Stimulated activated CD4-positive, alpha-beta T cell treated with anti-CD3 and anti-CD28 coated beads, TNF-alpha, amount 100 ng/mL, for 48 hours (primary cell): ENCODE measurements around the gene GAS7.
"Not testable (repeated sequence)": the region's sequence is repeated elsewhere in the genome, so short reads cannot be mapped to it uniquely, and the experiment has no call there.

Experiments
- DNase-seq, 3 donors: peaks; one replicate each; pipeline ENCODE4 v3.0.0-alpha.2; 2020; ENCODE audit warnings: low read depth in 3 of 3

Gene GAS7

DNA sequence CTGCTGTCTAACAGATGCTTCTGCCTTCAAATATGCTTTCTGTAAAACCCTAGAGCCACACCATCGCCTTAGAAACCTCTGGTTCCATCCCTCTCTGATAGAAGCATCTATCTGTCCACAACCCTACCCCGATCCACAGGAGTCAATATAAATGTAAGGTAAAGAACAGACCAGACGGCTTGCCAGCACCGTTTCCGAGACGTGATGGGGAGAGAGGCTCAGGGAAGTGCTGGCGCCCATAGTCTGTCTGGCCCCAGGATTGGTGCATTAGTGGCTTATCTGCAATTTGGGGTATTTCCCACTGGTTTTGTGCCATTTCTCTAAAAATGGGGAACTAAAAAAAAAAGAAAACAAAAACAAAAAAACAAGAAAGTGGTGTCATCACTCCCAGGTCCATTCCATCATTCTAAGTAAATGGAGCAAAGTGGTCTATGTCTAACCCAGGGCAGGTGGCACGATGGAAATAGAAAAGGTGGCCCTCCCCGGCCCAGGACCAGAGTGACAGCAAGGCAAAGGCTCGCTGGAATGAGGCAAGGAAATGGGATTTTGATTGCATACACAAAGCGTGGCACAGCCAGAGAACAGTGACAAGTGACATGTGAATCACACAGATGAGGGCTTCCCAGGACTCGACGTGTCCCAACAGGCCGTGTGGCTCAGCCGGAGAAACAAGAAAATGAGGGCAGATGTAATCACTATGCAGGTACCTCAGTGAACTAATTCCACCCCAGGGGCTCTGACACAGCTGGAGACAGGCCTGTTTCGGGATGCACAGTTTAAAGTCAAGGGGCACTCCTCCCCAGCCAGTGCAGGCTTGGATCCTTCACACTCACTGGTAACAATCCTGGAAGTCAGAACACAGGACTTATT is 125.6 kb downstream of the GAS7 start:
- DNase-seq = no peak

DNA sequence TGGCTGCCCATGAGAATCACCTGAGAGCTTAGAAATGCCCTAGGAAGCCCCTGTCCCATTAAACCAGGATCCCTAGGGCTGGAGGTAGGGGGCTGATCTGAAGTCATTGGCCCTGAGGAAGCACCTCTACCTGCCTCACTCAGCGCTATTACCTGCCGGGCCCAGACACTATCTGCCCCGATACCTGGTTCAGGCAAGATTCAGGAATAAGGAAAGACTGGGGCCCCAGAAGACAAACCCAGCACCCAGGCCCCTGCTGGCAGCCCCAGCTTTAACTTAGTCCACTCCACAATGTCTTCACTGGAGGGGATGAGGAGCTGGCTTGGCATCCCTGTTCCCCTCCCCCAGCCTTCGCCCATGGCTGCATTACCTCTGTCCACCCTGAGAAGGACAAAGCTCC is 126.3 kb downstream of the GAS7 start:
- DNase-seq = no peak

DNA sequence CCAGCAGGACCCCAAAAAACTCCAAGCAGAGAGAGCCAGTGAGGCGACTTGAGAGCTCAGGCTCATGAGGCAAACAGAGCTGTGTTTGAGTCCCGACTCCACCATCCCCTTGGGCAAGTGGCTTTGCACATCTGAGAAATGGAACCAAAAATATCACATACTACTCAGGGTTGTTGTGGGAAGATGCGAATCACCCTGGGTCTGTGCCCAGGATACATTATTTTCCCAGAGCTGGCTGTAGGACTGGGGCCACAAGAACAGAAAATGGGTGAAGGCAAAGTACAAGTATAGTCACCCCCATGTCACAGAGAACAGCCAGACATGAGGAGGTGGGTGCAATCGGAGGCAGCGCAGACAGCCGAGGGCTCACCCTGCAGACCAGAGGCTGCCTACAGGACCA is 127.3 kb downstream of the GAS7 start:
- DNase-seq = no peak

DNA sequence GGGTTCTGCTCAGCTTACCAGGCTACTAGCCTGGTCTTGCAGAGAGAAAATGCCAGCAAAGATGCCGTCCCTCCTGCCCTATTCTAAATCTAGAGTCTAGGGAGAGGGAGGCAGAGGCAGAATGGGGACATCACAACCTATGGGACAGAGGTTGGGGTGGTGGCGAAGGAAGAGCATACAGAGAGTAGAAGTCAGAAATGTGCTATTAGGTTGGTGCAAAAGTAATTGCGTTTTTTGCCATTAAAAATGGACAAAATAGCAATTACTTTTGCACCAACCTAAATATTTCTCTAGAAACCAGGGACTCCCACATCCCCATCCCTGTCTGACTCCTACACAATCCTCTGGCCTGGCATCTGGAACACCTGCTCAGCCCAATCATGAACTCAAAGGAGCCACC is 127.7 kb downstream of the GAS7 start:
- no peak for DNase-seq

DNA sequence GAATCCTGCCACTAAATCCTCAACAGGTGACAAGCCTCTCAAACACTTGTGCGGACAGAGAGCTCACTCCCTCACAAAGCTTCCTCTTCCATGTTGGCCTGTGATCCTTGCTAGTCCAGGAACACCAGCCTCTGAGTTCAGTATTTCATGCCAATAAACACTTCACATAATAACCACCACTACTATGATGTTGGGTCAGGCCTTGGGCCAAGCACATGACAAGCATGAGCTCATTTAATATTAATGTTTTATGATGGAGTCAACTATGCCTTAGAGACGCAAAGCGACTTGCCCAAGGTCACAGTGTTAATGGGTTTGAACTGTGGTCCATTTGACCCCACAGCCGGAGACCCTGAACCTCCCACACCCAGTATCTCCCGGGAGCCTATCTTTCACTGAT is 129.1 kb downstream of the GAS7 start:
- DNase-seq = no peak

DNA sequence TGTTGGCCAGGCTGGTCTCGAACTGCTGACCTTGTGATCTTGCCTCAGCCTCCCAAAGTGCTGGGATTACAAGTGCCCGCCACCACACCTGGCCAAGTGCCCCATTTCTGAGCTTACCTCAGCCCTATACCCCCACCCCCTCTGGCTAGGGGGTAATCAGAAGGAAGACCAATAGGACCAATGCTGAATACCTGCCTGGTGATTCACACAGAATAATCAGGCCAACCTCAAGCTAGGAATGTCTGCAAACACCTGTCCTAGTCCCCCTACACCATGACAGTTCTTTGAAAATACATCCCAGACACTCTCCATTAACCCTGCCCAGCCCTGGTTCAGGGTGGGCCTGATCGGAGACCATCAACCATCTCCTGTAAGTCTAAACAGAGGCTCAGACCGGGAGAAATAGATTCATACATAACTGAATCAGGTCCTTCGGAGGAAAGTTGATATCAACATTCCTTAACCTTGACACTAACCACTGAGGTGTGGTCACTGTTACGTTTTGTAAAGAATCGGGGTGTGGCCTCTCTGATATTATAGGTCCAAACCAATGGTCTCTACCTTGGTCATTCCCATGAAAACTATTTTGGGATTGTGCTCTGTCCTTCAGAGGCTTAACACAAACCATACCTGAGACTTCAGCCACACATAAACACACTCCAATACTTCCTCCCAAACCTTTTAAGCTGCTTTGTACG is 130.8 kb downstream of the GAS7 start:
- DNase-seq = no peak

DNA sequence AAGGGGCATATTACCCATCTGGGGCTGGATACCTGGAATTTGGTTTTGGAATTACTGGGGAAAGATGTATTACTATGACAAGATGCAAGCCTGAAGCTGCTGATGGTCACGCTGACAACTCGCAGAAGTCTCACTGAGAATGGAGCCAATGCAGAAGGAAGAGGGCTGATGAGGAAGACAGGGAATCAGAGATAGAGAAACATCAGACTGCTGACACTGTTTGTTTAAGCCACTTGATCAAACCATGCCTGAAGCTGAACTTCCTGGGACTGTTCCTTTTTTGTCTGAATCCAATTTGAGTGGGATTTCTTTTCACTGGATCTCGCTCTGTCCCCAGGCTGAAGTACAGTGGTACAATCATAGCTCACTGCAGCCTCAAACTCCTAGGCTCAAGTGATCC is 133.9 kb downstream of the GAS7 start:
- DNase-seq = no peak

DNA sequence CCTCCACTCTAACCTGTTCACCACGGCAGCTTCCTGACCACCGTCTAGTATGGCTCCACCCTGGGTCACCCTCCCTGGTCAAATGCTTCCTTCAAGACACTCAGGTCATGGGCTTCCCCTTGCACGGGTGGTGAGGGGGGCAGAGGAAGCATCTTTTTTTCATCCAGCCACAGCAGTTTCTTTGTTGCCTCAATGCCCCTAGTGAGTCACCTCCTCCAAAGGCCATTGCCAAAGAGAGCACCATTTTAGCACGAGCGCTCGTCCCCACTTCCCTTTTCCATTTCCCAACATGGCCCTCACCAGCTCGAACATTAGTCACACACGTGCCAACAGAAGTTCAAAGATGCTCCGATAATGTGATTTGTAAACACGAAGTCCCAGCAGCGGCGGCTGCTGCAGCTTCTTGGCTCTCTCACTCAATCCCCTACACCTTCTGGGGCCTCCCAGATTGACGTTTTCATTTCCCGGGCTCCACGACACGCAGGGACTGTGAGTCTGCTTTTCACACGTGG is 134.6 kb downstream of the GAS7 start:
- DNase-seq = no peak

DNA sequence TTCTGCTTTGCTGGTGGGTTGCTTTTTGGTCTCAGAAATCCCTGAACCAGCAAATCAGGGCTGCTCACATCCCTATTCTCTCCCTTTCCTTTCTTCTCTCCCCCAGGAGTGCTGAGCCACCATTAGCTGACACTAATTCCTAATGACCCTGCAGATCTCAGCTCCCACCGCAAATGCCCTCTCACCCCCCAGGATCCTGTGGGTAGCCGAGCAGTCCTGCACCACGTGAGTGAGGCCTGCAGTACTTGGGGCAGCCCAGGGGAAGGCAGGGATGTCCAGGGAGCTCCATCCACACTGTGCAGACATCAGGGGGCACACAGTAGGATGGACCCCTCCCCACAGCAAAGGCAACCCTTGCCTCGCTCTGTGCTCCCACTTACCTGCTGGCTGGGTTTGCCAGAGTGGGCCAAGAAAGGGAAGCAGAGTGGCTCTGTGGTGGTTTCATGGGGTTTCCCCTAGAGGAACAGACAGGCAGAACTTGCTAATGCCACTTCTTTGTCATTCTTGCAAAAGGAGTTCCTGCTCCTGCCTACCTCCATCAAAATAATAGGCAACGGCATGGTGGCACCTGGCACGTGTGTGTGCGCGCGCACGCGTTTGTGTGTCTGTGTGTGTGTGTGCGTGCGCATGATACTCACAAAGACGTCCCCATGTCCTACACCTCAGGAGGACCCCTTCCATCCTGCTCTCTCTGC is 135.6 kb downstream of the GAS7 start:
- no peak for DNase-seq

DNA sequence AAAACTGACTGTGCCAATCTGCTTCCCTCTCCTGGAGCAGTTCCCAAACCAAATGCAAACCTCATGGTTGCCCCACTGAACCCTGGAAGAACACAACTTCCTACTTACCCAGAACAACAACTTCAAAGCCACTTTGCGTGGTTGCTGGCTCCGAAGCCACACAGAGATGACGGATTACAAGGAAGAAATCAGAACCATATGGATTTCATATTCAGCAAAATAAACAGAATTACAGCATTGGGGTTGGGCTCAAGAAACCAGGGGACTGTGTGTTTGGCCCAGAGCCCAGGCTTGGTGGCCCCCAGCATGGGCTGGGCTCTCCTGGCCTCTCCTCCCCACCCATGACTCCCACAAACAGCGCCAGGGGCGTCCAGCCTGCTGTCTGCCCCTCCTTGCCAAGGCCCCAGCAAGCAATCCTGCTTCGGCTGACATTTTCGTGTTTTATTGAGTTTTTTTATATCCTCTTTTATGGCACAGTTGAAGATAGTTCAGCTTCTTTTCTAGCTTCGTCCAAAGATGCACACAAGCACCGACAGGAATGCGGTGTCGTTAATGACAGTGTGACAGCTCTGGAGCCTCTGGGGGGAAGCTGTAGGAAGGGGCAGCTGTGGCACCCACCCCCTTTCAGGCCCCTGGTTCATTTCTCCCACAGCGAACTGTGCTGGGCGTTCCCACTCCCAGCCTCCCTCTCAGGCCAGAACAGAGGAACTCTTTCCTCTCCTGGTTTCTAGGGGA is 137.1 kb downstream of the GAS7 start:
- DNase-seq = no peak

DNA sequence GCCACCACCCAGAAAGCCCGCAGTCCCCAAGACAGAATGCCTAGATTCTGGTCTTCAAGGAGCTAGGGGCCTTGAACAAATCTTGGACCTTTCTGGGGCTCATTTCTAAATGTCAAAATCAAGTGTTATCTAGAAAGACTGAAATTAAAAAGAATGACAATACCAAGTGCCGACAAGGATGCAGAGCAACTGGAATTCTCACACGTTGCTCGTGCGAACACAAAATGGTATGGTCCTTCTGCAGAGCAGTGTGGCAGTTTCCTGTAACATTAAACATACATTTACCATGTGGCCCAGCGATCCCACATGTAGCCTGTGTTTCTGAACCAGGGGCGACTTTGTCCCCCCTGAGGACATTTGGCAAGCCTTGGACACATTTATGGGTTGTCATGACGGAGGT is 137.9 kb downstream of the GAS7 start:
- DNase-seq = no peak

DNA sequence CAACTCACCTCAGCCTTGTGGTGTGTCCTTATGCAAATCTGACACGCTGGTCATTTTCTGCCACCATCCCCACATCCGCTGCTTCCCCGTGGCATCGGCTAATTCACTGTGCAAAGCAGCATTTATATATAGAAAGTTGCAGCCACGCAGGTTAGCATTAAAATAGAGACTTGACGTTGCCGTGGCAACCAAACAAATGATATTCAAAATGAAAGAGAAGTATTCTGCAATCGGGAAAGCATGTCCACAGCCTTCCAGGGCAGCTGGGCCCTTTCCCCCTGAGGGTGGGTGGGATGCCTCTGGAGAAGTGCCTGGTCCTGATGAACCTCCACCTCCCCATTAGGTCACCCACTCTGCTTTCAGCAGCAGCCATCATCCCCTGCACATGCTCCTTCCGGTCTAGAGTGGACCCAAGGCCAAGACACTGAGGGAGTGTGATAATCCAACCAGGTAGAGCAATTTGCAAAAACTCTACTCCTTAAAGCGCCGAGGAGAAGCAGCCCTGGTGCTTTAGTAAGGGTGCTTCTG is 138.7 kb downstream of the GAS7 start:
- DNase-seq = no peak

DNA sequence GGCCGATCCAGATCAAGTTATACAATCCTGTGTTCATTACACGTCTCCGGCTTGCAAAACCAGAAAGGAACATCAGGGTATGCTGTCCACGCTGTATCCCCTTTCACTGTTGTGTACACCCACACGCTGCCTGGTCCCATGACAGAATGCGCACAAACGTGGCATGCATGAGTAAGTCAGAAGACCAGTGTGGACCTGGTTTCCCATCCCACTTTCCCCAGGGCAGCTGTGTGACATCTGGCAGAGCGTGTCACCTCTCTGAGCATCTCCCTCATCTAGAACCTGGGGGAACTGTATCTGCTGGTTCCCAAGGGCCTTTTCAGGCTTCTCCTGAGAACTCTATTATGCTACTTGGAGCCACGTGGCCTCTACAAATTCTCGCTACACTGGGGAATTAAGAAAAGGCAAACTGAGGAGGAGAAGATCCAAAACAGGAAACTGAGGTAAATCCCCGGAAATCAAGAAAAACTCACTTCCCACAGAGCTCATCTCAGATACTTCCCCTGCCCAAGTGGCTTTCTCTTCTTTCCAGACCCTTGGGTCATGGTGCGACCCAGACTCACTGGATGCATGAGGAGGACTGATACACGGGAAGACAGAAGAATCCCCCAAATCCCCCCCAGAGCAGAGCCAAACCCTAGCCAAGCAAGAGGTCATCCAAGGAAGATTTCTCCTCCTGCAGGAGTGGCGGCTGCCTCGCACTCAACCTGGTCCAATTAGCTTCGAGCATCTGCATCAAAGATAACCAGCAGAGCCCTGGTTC is 139.3 kb downstream of the GAS7 start:
- DNase-seq = no peak

DNA sequence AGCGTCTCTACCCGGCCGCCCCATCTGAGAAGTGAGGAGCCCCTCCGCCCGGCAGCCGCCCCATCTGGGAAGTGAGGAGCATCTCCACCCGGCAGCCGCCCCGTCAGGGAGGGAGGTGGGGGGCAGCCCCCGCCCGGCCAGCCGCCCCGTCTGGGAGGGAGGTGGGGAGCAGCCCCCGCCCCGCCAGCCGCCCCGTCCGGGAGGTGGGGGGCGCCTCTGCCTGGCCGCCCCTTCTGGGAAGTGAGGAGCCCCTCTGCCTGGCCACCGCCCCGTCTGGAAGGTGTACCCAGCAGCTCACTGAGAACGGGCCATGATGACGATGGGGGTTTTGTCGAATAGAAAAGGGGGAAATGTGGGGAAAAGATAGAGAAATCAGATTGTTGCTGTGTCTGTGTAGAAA is 140.9 kb downstream of the GAS7 start:
- DNase-seq = not testable (repeated sequence)

DNA sequence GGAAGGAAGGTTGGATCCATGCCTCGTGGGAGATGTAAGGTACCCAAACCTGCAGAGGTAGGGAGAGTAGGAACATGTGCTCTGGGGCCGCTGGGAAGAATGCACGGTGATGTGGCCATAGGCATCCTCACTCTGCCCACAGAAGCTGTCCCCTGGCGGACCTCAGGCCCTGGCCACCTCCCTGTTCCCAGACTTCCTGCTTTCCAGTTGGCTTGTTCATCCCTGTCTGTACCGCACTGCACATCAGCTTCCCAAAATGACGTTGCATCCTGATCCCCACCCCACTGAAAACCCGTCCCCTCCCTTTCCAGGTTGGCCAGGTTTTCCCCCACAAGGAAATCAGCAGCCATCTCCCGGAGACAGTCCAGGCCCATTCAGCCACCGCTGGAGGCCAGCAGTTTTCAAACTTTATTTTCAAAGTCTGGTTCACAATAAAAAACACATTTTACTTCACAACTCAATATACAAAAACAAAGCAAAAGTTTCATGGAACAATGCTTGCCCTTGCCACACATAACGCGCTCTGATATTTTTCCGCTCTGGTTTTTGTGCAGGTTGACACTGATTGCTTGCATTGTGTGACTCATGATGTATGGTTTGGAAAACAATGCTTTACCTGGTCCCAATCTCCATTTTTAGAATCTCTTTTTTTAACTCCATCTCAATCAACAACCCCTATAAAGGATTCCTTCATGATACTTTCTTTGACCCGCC is 143.0 kb downstream of the GAS7 start:
- DNase-seq = no peak

DNA sequence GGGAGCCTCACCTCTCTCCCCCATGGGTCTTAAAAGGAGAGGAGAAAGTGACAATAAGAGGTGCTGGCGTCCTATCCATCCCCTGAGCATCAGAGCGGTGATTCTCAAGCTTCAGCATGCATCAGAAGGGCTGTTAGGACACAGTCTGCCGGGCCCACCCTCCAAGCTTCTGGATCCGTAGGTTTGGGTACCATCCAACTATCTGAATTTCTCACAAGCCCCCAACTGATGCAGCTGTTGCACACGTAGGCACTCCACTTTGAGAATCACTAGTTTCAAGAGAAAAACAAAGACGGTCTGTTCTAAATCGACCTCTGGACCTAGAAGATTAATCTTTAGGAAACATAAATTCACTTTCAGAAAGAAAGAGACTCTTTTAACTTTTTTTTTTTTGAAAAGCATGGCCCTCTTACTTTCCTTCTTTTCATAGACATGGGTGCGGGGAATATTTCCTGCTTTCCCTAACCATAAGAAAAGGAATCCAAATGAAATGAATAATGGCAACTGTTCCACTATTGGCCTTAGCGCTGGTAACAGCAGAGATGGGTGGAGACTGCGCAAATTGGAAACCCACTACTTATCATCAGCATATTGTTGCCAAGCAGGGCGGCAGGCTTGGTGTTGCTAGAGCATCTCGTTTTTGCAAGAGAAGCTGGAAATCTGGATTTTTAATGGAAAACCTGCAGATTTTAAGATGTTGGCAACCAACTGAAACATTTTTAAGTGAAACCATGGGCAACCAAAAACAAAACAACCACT is 144.4 kb downstream of the GAS7 start:
- no peak for DNase-seq

DNA sequence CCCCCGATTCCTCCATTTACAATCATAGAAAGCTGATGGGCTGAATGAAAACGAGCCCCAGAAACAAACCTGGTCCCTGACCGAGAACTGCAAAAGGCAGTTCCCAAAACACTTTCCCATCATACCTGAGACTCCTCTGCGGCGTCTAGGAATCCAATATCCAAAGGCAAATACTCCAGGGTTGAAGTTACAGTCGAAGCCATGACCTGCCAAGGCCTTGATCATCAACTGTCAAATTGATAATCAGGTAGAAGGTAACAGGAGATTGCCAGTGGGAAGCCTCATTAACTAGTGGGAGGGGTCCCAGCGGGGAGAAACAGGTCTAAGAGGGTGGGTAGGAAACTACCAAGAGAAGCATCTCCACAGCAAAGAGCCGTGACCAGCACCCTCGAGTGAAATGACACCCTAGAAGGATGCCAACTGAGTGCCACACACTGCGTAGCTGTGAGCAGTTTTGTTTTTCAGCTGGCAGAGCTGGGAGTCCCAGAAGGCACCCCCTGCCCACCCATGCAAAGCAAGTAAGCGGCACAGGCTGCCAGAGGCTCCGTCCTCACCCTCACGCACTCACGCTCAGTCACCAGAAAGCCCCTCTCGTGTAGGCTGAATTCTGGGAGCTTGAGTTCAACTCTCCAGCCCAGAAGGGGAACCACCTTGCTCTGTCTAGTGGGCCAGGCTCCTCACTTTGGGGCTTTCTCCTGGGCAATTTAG is 146.1 kb downstream of the GAS7 start:
- DNase-seq = no peak

DNA sequence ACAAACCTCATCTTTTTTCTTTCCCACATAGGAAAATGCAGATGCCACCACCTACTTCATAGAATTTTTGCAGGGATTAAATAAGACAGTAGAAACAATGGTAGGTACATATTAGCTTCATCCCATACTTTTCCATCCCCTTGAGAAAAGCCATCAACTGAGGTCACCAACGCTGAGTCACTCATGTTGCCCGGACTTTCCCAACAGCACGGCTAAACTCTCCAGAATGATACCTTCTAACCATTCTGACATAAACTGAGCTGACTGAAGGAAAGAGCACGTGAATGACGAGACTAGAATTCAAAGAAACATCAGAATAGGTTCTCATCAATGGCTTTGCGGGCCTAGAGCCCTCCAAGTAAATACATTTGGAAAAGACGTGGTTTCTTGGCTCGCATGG is 147.3 kb downstream of the GAS7 start:
- DNase-seq = no peak

DNA sequence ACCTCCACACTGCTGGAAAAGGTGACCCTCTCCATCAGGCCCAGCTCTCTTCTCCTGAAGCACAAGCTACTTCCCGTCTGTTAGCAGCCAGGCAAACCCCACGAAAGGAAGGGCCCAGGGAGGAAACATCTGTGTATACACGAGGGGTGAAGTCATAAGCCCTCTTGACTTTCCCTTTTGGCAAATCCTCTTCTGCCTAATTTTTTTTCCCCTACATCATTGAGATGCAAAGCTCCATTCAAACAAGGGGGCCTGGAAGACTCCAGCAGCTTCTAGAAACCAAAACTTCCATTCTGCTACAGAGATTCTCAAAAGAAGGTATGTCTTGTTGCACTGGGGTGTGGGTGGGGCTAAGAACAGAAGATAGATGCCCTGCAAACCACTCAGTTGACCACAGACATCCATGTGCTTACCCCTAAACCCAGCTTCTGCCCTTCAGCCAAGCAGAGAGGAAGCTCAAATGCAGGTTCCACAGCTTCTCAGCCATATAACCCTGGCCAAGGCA is 147.8 kb downstream of the GAS7 start:
- no peak for DNase-seq
